K562 (cell line): ENCODE results near the gene NADK. TPM values are rescaled to one million over a fixed set of nuclear protein-coding genes. Genes with fewer than 3 reads are reported as not detected.

Experiments used
- ATF4 ChIP-seq: fragments of 450-650 bp; formaldehyde crosslinking; IDR thresholded peaks from 2 replicates; pipeline ENCODE4 v1.4.0; 2022; ENCODE audit warnings: mild to moderate bottlenecking, moderate library complexity
- CBFA2T3 ChIP-seq: fragments of 450-650 bp; IDR thresholded peaks from 2 replicates; pipeline ENCODE4 v1.6.1; 2017
- CBFB ChIP-seq: sonication (generic); formaldehyde crosslinking; IDR thresholded peaks from 2 replicates; pipeline ENCODE4 v1.4.0; 2020; ENCODE audit warnings: mild to moderate bottlenecking, missing genetic modification reagents
- CSDE1 ChIP-seq, 2 experiments: fragments of 450-650 bp; IDR thresholded peaks; 2 replicates each; pipeline ENCODE4 v1.6.1; 2016; ENCODE audit warnings: mild to moderate bottlenecking in 1 of 2
- EP300 ChIP-seq: IDR thresholded peaks from 2 replicates; pipeline ENCODE4 v1.6.1; 2012; ENCODE audit warnings: low read length, improper control_type of control experiment
- EZH2 ChIP-seq: IDR thresholded peaks from 2 replicates; pipeline ENCODE4 v1.6.1; 2012; ENCODE audit warnings: low read depth, mild to moderate bottlenecking, inconsistent platforms, low read length, borderline replicate concordance
- FOSL1 ChIP-seq: fragments of 200-800 bp; sonication (Bioruptor generic); conservative IDR thresholded peaks from 2 replicates; pipeline ENCODE4 v1.6.1; 2016; ENCODE audit warnings: missing genetic modification characterization, missing compliant biosample characterization
- FOXK2 ChIP-seq, 2 experiments: fragments of 450-650 bp; IDR thresholded peaks in 1 of 2; conservative IDR thresholded peaks in 1 of 2; 2 replicates each; pipeline ENCODE4 v1.6.1; 2016; ENCODE audit warnings: low read depth in 2 of 2, mild to moderate bottlenecking in 1 of 2
- HCFC1 ChIP-seq: IDR thresholded peaks from 2 replicates; pipeline ENCODE4 v1.6.1; 2012; ENCODE audit warnings: low read depth, low read length, improper control_type of control experiment
- KDM2B ChIP-seq: fragments of 250-450 bp; sonication (Bioruptor Pico); IDR thresholded peaks from 2 replicates; pipeline ENCODE4 v1.8.0; 2021; ENCODE audit warnings: mild to moderate bottlenecking, moderate library complexity
- PHB2 ChIP-seq: fragments of 450-650 bp; IDR thresholded peaks from 2 replicates; pipeline ENCODE4 v1.6.1; 2017; ENCODE audit warnings: low read depth
- PHF21A ChIP-seq: fragments of 450-650 bp; IDR thresholded peaks from 2 replicates; pipeline ENCODE4 v1.6.1; 2017; ENCODE audit warnings: low read depth, borderline replicate concordance
- PHTF2 ChIP-seq: fragments of 250-450 bp; sonication (Bioruptor Pico); IDR thresholded peaks from 2 replicates; pipeline ENCODE4 v1.5.0; 2021; ENCODE audit warnings: mild to moderate bottlenecking
- POLR2AphosphoS2 ChIP-seq: IDR thresholded peaks from 2 replicates; pipeline ENCODE4 v1.6.1; 2012; ENCODE audit warnings: low read length, improper control_type of control experiment
- RBFOX2 ChIP-seq: fragments of 200-400 bp; formaldehyde crosslinking; IDR thresholded peaks from 2 replicates; pipeline ENCODE4 v1.6.1; 2017; ENCODE audit warnings: low read depth, mild to moderate bottlenecking, low read length, moderate library complexity
- RBM39 ChIP-seq: fragments of 200-400 bp; formaldehyde crosslinking; optimal IDR thresholded peaks from 2 replicates; pipeline ENCODE3; 2018; ENCODE audit warnings: low read depth, low read length
- SAP30 ChIP-seq: fragments of 200-600 bp; sonication (generic); IDR thresholded peaks from 2 replicates; pipeline ENCODE4 v1.6.1; 2012; ENCODE audit warnings: borderline replicate concordance, low read depth, mild to moderate bottlenecking, moderate library complexity, low read length, control low read depth, inconsistent platforms; ENCODE audit not compliant: insufficient read depth, poor library complexity, severe bottlenecking
- STAG1 ChIP-seq: sonication (generic); formaldehyde crosslinking; IDR thresholded peaks from 2 replicates; pipeline ENCODE4 v1.5.0; 2020; ENCODE audit warnings: missing genetic modification reagents, borderline replicate concordance
- TAF1 ChIP-seq: IDR thresholded peaks from 2 replicates; pipeline ENCODE4 v1.6.1; 2011; ENCODE audit warnings: mild to moderate bottlenecking, low read length, moderate library complexity; ENCODE audit not compliant: insufficient read depth, control insufficient read depth, severe bottlenecking; ENCODE audit errors: extremely low read depth
- ZBTB17 ChIP-seq: fragments of 450-650 bp; formaldehyde crosslinking; IDR thresholded peaks from 2 replicates; pipeline ENCODE4 v1.4.0; 2020; ENCODE audit warnings: mild to moderate bottlenecking
- ZNF3 ChIP-seq: fragments of 250-450 bp; sonication (Bioruptor Pico); IDR thresholded peaks from 2 replicates; pipeline ENCODE4 v1.5.0; 2021; ENCODE audit warnings: mild to moderate bottlenecking, moderate library complexity
- ZNF398 ChIP-seq: fragments of 250-450 bp; sonication (Bioruptor Pico); IDR thresholded peaks from 2 replicates; pipeline ENCODE4 v1.8.0; 2021; ENCODE audit warnings: moderate library complexity, mild to moderate bottlenecking, inconsistent platforms
- polyA plus RNA-seq, 8 experiments: library from polyadenylated mRNA; depleted of rRNA in 4 of 8; stranded (reverse) in 5 of 8; unstranded in 3 of 8; fragments of >200 nt; fragmentation: Nextera tagmentation in 2 of 8; fragmentation: Illumina TruSeq in 1 of 8; extraction: Ambion mirVana in 2 of 8; extraction: Trizol in 1 of 8; gene quantifications; 2 replicates each; pipeline versions ENCODE4 v1.2.1 to v1.2.3, GENCODE V29; 2011 to 2014; ENCODE audit warnings: inconsistent platforms in 1 of 8, missing spikeins in 1 of 8
- total RNA-seq, 7 experiments: library from RNA; depleted of rRNA in 6 of 7; stranded (reverse); fragments of >200 nt in 6 of 7; fragmentation: Illumina TruSeq in 2 of 7; extraction: Trizol in 2 of 7; gene quantifications; 2 replicates each; pipeline versions ENCODE4 v1.2.1 to v1.2.3, GENCODE V29; 2011 to 2021; ENCODE audit warnings: low replicate concordance in 1 of 7
- TF ChIP-seq, protein P1 (sequence below): fragments of 250-450 bp; sonication (Bioruptor Pico); IDR thresholded peaks from 2 replicates; pipeline ENCODE4 v1.5.0; 2020; ENCODE audit warnings: mild to moderate bottlenecking
- TF ChIP-seq, protein P2 (sequence below): fragments of 200-800 bp; sonication (Bioruptor generic); IDR thresholded peaks from 2 replicates; pipeline ENCODE4 v1.6.1; 2017; ENCODE audit warnings: missing genetic modification characterization, missing compliant biosample characterization

NADK gene
- total and polyA plus RNA-seq, 9 of the 15 experiments (the other 6 are each of a cell fraction or from before 2014, with no cell fraction given), result 1.5 to 135 (median 75.1) TPM

DNA sequence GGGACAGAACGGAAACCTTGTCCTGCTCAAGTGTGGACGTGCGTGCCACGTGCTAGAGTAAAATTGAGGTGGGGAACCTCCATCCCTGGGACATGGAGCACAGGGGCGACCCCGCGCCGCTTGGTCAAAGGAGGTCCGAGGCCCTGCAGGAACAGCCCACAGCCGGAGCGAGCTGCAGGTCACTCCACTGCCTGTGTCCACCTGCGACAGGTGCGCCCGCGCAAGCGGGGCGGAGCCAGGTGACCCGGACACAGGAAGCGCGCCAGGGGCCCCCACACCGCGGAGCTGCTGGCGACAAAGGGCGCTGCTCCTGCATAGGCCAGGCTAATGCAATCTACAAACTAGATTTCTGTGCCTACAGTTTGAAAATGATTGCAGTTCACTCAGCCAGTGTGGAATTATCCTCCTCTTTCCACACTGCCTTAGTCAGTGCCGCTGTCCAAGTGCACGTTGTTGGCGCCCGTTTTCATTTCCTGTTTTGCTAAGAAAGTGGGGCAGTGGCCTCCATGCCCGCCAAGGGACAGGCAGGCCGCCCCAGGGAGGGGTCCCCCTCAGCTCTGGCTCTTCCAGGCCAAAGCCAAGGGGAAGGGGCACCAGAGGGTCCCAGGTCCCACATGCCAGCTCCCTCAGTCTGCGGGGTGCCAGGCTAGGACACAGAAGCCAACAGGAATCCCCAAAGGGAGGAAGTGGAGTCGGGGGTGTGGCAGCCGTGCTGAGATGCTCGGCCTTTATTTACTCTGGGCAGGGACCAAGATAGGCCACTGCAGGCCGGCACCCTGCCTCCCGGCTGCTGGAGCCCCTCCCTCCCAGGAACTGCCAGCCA is 4.3 kb upstream of the NADK start (continued):
- TF ChIP-seq EZH2 (no peak), STAG1 (no peak), ZBTB17 (CRISPR knock-in tag) (peak; percentile 9), RBM39 (no peak), PHF21A (no peak), CSDE1 (IDR thresholded peaks at IDR 0.05) (no peak), EP300 (no peak), ATF4 (no peak; the same call in 1 of the 2 replicates), PHB2 (no peak), KDM2B (no peak), PHTF2 (no peak), ZNF398 (CRISPR knock-in tag) (no peak), CBFB (CRISPR knock-in tag) (no peak), FOXK2 (conservative IDR thresholded peaks at IDR 0.05 in 1 of 2, IDR thresholded peaks at IDR 0.05 in 1 of 2; ENCODE audit: low read depth in 2 of 2) (peak; percentile 70 to 82), RBFOX2 (peak; percentile 71), CBFA2T3 (no peak), POLR2AphosphoS2 (no peak), FOSL1 (no peak), SAP30 (peak; percentile 60), HCFC1 (no peak), TAF1 (peak; percentile 37), ZNF3 (no peak)
- TF ChIP-seq, protein P1, sequence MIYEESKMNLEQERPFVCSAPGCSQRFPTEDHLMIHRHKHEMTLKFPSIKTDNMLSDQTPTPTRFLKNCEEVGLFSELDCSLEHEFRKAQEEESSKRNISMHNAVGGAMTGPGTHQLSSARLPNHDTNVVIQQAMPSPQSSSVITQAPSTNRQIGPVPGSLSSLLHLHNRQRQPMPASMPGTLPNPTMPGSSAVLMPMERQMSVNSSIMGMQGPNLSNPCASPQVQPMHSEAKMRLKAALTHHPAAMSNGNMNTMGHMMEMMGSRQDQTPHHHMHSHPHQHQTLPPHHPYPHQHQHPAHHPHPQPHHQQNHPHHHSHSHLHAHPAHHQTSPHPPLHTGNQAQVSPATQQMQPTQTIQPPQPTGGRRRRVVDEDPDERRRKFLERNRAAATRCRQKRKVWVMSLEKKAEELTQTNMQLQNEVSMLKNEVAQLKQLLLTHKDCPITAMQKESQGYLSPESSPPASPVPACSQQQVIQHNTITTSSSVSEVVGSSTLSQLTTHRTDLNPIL (CRISPR knock-in tag), result no peak
- TF ChIP-seq, protein P2, sequence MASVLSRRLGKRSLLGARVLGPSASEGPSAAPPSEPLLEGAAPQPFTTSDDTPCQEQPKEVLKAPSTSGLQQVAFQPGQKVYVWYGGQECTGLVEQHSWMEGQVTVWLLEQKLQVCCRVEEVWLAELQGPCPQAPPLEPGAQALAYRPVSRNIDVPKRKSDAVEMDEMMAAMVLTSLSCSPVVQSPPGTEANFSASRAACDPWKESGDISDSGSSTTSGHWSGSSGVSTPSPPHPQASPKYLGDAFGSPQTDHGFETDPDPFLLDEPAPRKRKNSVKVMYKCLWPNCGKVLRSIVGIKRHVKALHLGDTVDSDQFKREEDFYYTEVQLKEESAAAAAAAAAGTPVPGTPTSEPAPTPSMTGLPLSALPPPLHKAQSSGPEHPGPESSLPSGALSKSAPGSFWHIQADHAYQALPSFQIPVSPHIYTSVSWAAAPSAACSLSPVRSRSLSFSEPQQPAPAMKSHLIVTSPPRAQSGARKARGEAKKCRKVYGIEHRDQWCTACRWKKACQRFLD (CRISPR knock-in tag), result no peak
